Measurements from ENCODE around the gene ZP1. TPM values are rescaled to one million over a fixed set of nuclear protein-coding genes. Genes with fewer than 3 reads are reported as not detected.
A peak's percentile ranks its signal among the peaks of the same experiment; 100 is the strongest.

Gene ZP1
- total RNA-seq, 1 donor, result 0.36 TPM

GRCh38 chr11:60922906-60923305 lies 55.6 kb downstream of the ZP1 start:
- H3K27ac ChIP-seq (ENCODE audit: low read depth, low read length), result no peak overlapping the region
- DNase-seq (ENCODE audit: insufficient read length, low spot score, missing footprints), result peak; percentile 78
- H3K4me3 ChIP-seq (ENCODE audit: insufficient read depth, low read length), result no peak overlapping the region
- H2AFZ ChIP-seq (ENCODE audit: low read length), result no peak overlapping the region
- H4K20me1 ChIP-seq (ENCODE audit: insufficient read depth, low read length), result no peaks in the 10 kb centered on the region
- TF ChIP-seq CTCF (IDR thresholded peaks at IDR 0.05; ENCODE audit: extremely low read depth, low read depth, low read length), result no peak
- peaks cover 11% of the 10 kb centered on the region for H3K36me3 ChIP-seq (ENCODE audit: insufficient read depth, low read length)
- H3K79me2 ChIP-seq (ENCODE audit: insufficient read depth, low read length), result peaks cover 11% of the 10 kb centered on the region
- H3K4me2 ChIP-seq (ENCODE audit: insufficient read depth, low read length), result no peak overlapping the region
- no peaks in the 10 kb centered on the region for H3K9me3 ChIP-seq (ENCODE audit: low read depth, low read length)
- H3K27me3 ChIP-seq (ENCODE audit: insufficient read depth, low read length), result no peaks in the 10 kb centered on the region
- H3K4me1 ChIP-seq (ENCODE audit: insufficient read depth, low read length), result peaks cover 21% of the 10 kb centered on the region

- DNase-seq (ENCODE audit: insufficient read length, low spot score, missing footprints), result peak; percentile 63
- Histone ChIP-seq H3K4me3 (ENCODE audit: insufficient read depth, low read length) (no peak overlapping the region), H2AFZ (ENCODE audit: low read length) (no peak overlapping the region), H3K4me1 (ENCODE audit: insufficient read depth, low read length) (peaks cover 21% of the 10 kb centered on the region), H3K36me3 (ENCODE audit: insufficient read depth, low read length) (peaks cover 11% of the 10 kb centered on the region), H3K27me3 (ENCODE audit: insufficient read depth, low read length) (no peaks in the 10 kb centered on the region), H3K79me2 (ENCODE audit: insufficient read depth, low read length) (peaks cover 7% of the 10 kb centered on the region), H3K9me3 (ENCODE audit: low read depth, low read length) (no peaks in the 10 kb centered on the region), H4K20me1 (ENCODE audit: insufficient read depth, low read length) (no peaks in the 10 kb centered on the region), H3K27ac (ENCODE audit: low read depth, low read length) (no peak overlapping the region), H3K4me2 (ENCODE audit: insufficient read depth, low read length) (no peak overlapping the region)
- no peak for TF ChIP-seq CTCF (IDR thresholded peaks at IDR 0.05; ENCODE audit: extremely low read depth, low read depth, low read length)
Measured at GRCh38 chr11:60923326-60923725, 56.0 kb downstream of the ZP1 start.

- Histone ChIP-seq H4K20me1 (ENCODE audit: insufficient read depth, low read length) (no peaks in the 10 kb centered on the region), H3K4me3 (ENCODE audit: insufficient read depth, low read length) (peak overlapping the region; percentile 74), H2AFZ (ENCODE audit: low read length) (peak overlapping the region; percentile 68), H3K27me3 (ENCODE audit: insufficient read depth, low read length) (no peaks in the 10 kb centered on the region), H3K9me3 (ENCODE audit: low read depth, low read length) (no peaks in the 10 kb centered on the region), H3K27ac (ENCODE audit: low read depth, low read length) (no peak overlapping the region), H3K79me2 (ENCODE audit: insufficient read depth, low read length) (peaks cover 3% of the 10 kb centered on the region), H3K36me3 (ENCODE audit: insufficient read depth, low read length) (peaks cover 11% of the 10 kb centered on the region), H3K4me2 (ENCODE audit: insufficient read depth, low read length) (peak overlapping the region; percentile 84), H3K4me1 (ENCODE audit: insufficient read depth, low read length) (peaks cover 18% of the 10 kb centered on the region)
- no peak for TF ChIP-seq CTCF (IDR thresholded peaks at IDR 0.05; ENCODE audit: extremely low read depth, low read depth, low read length)
- no peak for DNase-seq (ENCODE audit: insufficient read length, low spot score, missing footprints)
Measured at GRCh38 chr11:60923800-60924109, 56.4 kb downstream of the ZP1 start.

- no peak for TF ChIP-seq CTCF (IDR thresholded peaks at IDR 0.05; ENCODE audit: extremely low read depth, low read depth, low read length)
- Histone ChIP-seq H3K36me3 (ENCODE audit: insufficient read depth, low read length) (peaks cover 11% of the 10 kb centered on the region), H4K20me1 (ENCODE audit: insufficient read depth, low read length) (no peaks in the 10 kb centered on the region), H3K9me3 (ENCODE audit: low read depth, low read length) (no peaks in the 10 kb centered on the region), H3K27me3 (ENCODE audit: insufficient read depth, low read length) (no peaks in the 10 kb centered on the region), H3K27ac (ENCODE audit: low read depth, low read length) (no peak within 1 kb of the TSS), H2AFZ (ENCODE audit: low read length) (peak within 1 kb of the TSS; percentile 68), H3K4me2 (ENCODE audit: insufficient read depth, low read length) (peak within 1 kb of the TSS; percentile 84), H3K79me2 (ENCODE audit: insufficient read depth, low read length) (no peaks in the 10 kb centered on the region), H3K4me3 (ENCODE audit: insufficient read depth, low read length) (peak within 1 kb of the TSS; percentile 74), H3K4me1 (ENCODE audit: insufficient read depth, low read length) (peaks cover 15% of the 10 kb centered on the region)
- peak; percentile 100 for DNase-seq (ENCODE audit: insufficient read length, low spot score, missing footprints)
Measured at GRCh38 chr11:60924110-60924905, 57.0 kb downstream of the ZP1 start, which contains the start of gene TMEM132A. TMEM132A (plus strand) TSS chr11:60924460; CDS start chr11:60924634, 174 bp downstream.

Other genes with a start within 250 kb of the ZP1 start
- gene MS4A8, start 167.9 kb upstream of the ZP1 start, total RNA-seq, result not detected in 2 replicates
- gene MS4A18, start 142.8 kb upstream of the ZP1 start, total RNA-seq, result not detected in 2 replicates
- not detected in 2 replicates for gene MS4A15, start 110.7 kb upstream of the ZP1 start, total RNA-seq
- gene MS4A10, start 82.2 kb upstream of the ZP1 start, total RNA-seq, result not detected in 2 replicates
- 6.2 and 7.4 TPM in 2 replicates for gene CCDC86, start 25.4 kb upstream of the ZP1 start, total RNA-seq
- not detected in 2 replicates for gene PTGDR2, start 11.6 kb upstream of the ZP1 start, total RNA-seq
- 39.8 and 46.0 TPM in 2 replicates for gene PRPF19, start 39.0 kb downstream of the ZP1 start, total RNA-seq
- 36.6 and 38.6 TPM in 2 replicates for gene TMEM109, start 46.6 kb downstream of the ZP1 start, total RNA-seq
- 12.1 and 19.5 TPM in 2 replicates for gene TMEM132A, start 56.9 kb downstream of the ZP1 start, total RNA-seq
- gene SLC15A3, start 84.6 kb downstream of the ZP1 start, total RNA-seq, result 10.9 and 13.0 TPM in 2 replicates
- gene CD6, start 104.1 kb downstream of the ZP1 start, total RNA-seq, result not detected in 2 replicates
- not detected in 2 replicates for gene CD5, start 234.9 kb downstream of the ZP1 start, total RNA-seq

All from osteoblast (primary cell).